ENCODE data around the gene MINDY1.

DNA sequence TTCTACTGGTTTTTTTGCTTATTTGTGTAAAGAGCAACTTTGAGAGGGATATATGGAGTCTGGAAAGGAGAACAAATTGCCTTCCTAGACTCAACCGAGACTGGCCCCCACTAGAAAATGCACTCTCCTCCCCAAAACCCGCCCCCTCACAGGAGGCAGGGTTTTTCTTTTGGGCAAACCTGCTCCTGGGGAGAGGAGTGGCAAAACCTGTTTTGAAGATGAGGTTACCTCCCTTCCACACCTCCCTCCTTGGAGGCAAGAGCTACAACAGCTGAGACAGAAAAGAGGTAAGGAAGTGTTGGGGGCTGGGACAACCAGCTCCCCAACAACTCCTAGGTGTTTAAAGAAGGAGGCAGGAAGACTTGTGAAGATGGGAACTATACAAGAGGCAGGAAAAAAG lies 29.7 kb upstream of the MINDY1 start, which contains the start of gene BNIPL:
- TF ChIP-seq, protein P1, sequence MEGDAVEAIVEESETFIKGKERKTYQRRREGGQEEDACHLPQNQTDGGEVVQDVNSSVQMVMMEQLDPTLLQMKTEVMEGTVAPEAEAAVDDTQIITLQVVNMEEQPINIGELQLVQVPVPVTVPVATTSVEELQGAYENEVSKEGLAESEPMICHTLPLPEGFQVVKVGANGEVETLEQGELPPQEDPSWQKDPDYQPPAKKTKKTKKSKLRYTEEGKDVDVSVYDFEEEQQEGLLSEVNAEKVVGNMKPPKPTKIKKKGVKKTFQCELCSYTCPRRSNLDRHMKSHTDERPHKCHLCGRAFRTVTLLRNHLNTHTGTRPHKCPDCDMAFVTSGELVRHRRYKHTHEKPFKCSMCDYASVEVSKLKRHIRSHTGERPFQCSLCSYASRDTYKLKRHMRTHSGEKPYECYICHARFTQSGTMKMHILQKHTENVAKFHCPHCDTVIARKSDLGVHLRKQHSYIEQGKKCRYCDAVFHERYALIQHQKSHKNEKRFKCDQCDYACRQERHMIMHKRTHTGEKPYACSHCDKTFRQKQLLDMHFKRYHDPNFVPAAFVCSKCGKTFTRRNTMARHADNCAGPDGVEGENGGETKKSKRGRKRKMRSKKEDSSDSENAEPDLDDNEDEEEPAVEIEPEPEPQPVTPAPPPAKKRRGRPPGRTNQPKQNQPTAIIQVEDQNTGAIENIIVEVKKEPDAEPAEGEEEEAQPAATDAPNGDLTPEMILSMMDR (conservative IDR thresholded peaks at IDR 0.05; ENCODE audit: low read depth, low read length) = no peak
- no peak for TF ChIP-seq EZH2 (IDR thresholded peaks at IDR 0.05; ENCODE audit: borderline replicate concordance, low read depth, low read length, poor library complexity, severe bottlenecking)

All from A673 (cell line).